Stomach smooth muscle (tissue), 2 donors: Measurements from ENCODE around the gene OGG1.
"Not testable (repeated sequence)": the region's sequence is repeated elsewhere in the genome, so short reads cannot be mapped to it uniquely, and the experiment has no call there.

Experiments used
- H3K27ac ChIP-seq: one replicate; pipeline ENCODE4 v1.7.0; 2013; ENCODE audit warnings: mild to moderate bottlenecking, low read length, inconsistent platforms
- H3K27me3 ChIP-seq, 2 donors: one replicate each; pipeline ENCODE4 v1.7.0; 2013; ENCODE audit warnings: low read length in 2 of 2; ENCODE audit not compliant: insufficient read depth in 2 of 2, control insufficient read depth in 1 of 2
- H3K36me3 ChIP-seq, 2 donors: one replicate each; pipeline ENCODE4 v1.7.0; 2013; ENCODE audit warnings: low read length in 2 of 2; ENCODE audit not compliant: control insufficient read depth in 2 of 2, insufficient read depth in 2 of 2
- H3K4me1 ChIP-seq: one replicate; pipeline ENCODE4 v1.7.0; 2013; ENCODE audit warnings: low read length; ENCODE audit not compliant: control insufficient read depth, insufficient read depth
- H3K4me3 ChIP-seq, 2 donors: one replicate each; pipeline ENCODE4 v1.7.0; 2013; ENCODE audit warnings: low read length in 2 of 2
- H3K9ac ChIP-seq, 2 donors: one replicate each; pipeline ENCODE4 v1.7.0; 2013; ENCODE audit warnings: low read length in 2 of 2, mild to moderate bottlenecking in 1 of 2
- H3K9me3 ChIP-seq, 2 donors: one replicate each; pipeline ENCODE4 v1.7.0; 2013; ENCODE audit warnings: low read length in 2 of 2; ENCODE audit not compliant: control insufficient read depth in 2 of 2
- donor health status: healthy.
- donor health status: Pancreatic carcinoma.

The OGG1 gene

GRCh38 chr3:9765865-9766264 is 16.1 kb downstream of the OGG1 start:
- H3K9ac ChIP-seq: no peak overlapping the region
- peaks cover 34% of the 10 kb centered on the region for H3K4me1 ChIP-seq
- H3K4me3 ChIP-seq: no peak overlapping the region
- no peaks in the 10 kb centered on the region for H3K9me3 ChIP-seq
- peaks cover 13 to 21% of the 10 kb centered on the region in 2 donors for H3K36me3 ChIP-seq
- H3K27ac ChIP-seq: no peak overlapping the region
- no peaks in the 10 kb centered on the region for H3K27me3 ChIP-seq

- Histone ChIP-seq H3K4me1 (peaks cover 34% of the 10 kb centered on the region), H3K27me3 (no peaks in the 10 kb centered on the region), H3K36me3 (peaks cover 8 to 12% of the 10 kb centered on the region in 2 donors), H3K27ac (peak overlapping the region; percentile 97), H3K9ac (no peak overlapping the region), H3K4me3 (no peak overlapping the region), H3K9me3 (no peaks in the 10 kb centered on the region)
Measured at GRCh38 chr3:9767418-9767817, 17.7 kb downstream of the OGG1 start.

- H3K9ac ChIP-seq: peak overlapping the region; percentile 70 to 92
- H3K27me3 ChIP-seq: no peaks in the 10 kb centered on the region
- H3K4me1 ChIP-seq: peaks cover 34% of the 10 kb centered on the region
- peak overlapping the region in 1 of 2 donors; percentile 86 for H3K4me3 ChIP-seq
- H3K27ac ChIP-seq: peak overlapping the region; percentile 97
- peaks cover 8 to 12% of the 10 kb centered on the region in 2 donors for H3K36me3 ChIP-seq
- no peaks in the 10 kb centered on the region for H3K9me3 ChIP-seq
Measured at GRCh38 chr3:9768141-9768775, 18.5 kb downstream of the OGG1 start.

- H3K9me3 ChIP-seq: no peaks in the 10 kb centered on the region
- H3K9ac ChIP-seq: peak overlapping the region; percentile 70 to 92
- peaks cover 34% of the 10 kb centered on the region for H3K4me1 ChIP-seq
- peak overlapping the region; percentile 50 to 86 for H3K4me3 ChIP-seq
- H3K27ac ChIP-seq: peak overlapping the region; percentile 97
- no peaks in the 10 kb centered on the region for H3K27me3 ChIP-seq
- H3K36me3 ChIP-seq: peaks cover 8 to 11% of the 10 kb centered on the region in 2 donors
Measured at GRCh38 chr3:9769012-9769411, 19.3 kb downstream of the OGG1 start.

- Histone ChIP-seq H3K27me3 (no peaks in the 10 kb centered on the region), H3K27ac (peak within 1 kb of the TSS; percentile 97), H3K4me1 (peaks cover 34% of the 10 kb centered on the region), H3K9me3 (no peaks in the 10 kb centered on the region), H3K4me3 (peak within 1 kb of the TSS; percentile 50 to 86), H3K9ac (peak within 1 kb of the TSS; percentile 70 to 92), H3K36me3 (peaks cover 8 to 9% of the 10 kb centered on the region in 2 donors)
Measured at GRCh38 chr3:9769426-9770275, 19.9 kb downstream of the OGG1 start, which contains the start of gene CAMK1. TSS of gene CAMK1 (minus strand) at chr3:9769947. CDS start at chr3:9767749, 2,198 bp downstream.

- Histone ChIP-seq H3K27me3 (no peaks in the 10 kb centered on the region), H3K27ac (peak overlapping the region; percentile 97), H3K4me3 (peak overlapping the region; percentile 50 to 86), H3K36me3 (peaks cover 5 to 7% of the 10 kb centered on the region in 2 donors), H3K9me3 (no peaks in the 10 kb centered on the region), H3K9ac (peak overlapping the region; percentile 70 to 92), H3K4me1 (peaks cover 34% of the 10 kb centered on the region)
Measured at GRCh38 chr3:9770276-9770812, 20.6 kb downstream of the OGG1 start.

GRCh38 chr3:9771007-9771406 is 21.3 kb downstream of the OGG1 start:
- H3K4me3 ChIP-seq, H3K27me3 ChIP-seq, H3K36me3 ChIP-seq, H3K9ac ChIP-seq, H3K9me3 ChIP-seq: not testable (repeated sequence)
- Histone ChIP-seq H3K27ac (peak overlapping the region; percentile 97), H3K4me1 (peaks cover 34% of the 10 kb centered on the region)

- Histone ChIP-seq H3K27me3 (no peaks in the 10 kb centered on the region), H3K9ac (no peak overlapping the region), H3K9me3 (no peaks in the 10 kb centered on the region), H3K27ac (no peak overlapping the region), H3K36me3 (peaks cover 14 to 23% of the 10 kb centered on the region in 2 donors), H3K4me1 (peaks cover 3% of the 10 kb centered on the region), H3K4me3 (no peak overlapping the region)
Measured at GRCh38 chr3:9776896-9777693, 27.3 kb downstream of the OGG1 start.

- Histone ChIP-seq H3K36me3 (peaks cover 20 to 25% of the 10 kb centered on the region in 2 donors), H3K9me3 (no peaks in the 10 kb centered on the region), H3K27ac (no peak overlapping the region), H3K9ac (no peak overlapping the region), H3K27me3 (no peaks in the 10 kb centered on the region), H3K4me1 (peaks cover 3% of the 10 kb centered on the region), H3K4me3 (no peak overlapping the region)
Measured at GRCh38 chr3:9777694-9778021, 27.9 kb downstream of the OGG1 start.
